H1 (cell line): Measurements from ENCODE around the gene YIPF2. TPM values are rescaled to one million over a fixed set of nuclear protein-coding genes. Genes with fewer than 3 reads are reported as not detected.

Source experiments
- CTCF ChIA-PET: fragments of 300-600 bp; sonication (Branson Sonifier 250); formaldehyde crosslinking; loops from one replicate; lab custom pipeline; 2021; ENCODE audit not compliant: partially characterized antibody; lab: Charles Lee
- POLR2A ChIA-PET: fragments of 300-600 bp; sonication (Branson Sonifier 250); formaldehyde crosslinking; loops from one replicate; lab custom pipeline; 2021; ENCODE audit warnings: inconsistent platforms; ENCODE audit not compliant: partially characterized antibody; lab: Charles Lee
- DNase-seq, 2 experiments: peaks; one replicate each; pipeline versions ENCODE4 v3.0.0 to v3.0.0-alpha.2; 2010 to 2022; ENCODE audit warnings: low spot score in 2 of 2, low read depth in 1 of 2, mixed read lengths in 1 of 2
- FAIRE-seq: peaks from 2 replicates; lab custom pipeline; 2011; peaks lifted over from hg19 to GRCh38; lab: Jason Lieb, UNC
- H2AFZ ChIP-seq: 2 replicates; pipeline ENCODE4 v1.8.1; 2012; ENCODE audit warnings: low read length, inconsistent platforms
- H2AK5ac ChIP-seq: 2 replicates; pipeline ENCODE4 v1.6.1; 2013; ENCODE audit warnings: low read depth, low read length
- H2BK120ac ChIP-seq: replicated peaks from 2 replicates; pipeline ENCODE3; 2013; ENCODE audit warnings: low read depth, low read length, inconsistent platforms
- H2BK12ac ChIP-seq: 2 replicates; pipeline ENCODE4 v1.6.1; 2013; ENCODE audit warnings: low read depth, low read length
- H2BK15ac ChIP-seq: 2 replicates; pipeline ENCODE4 v1.6.1; 2013; ENCODE audit warnings: low read length
- H2BK20ac ChIP-seq: 2 replicates; pipeline ENCODE4 v1.6.1; 2013; ENCODE audit warnings: low read length
- H2BK5ac ChIP-seq: 2 replicates; pipeline ENCODE4 v1.6.1; 2013; ENCODE audit warnings: low read depth, low read length
- H3K14ac ChIP-seq: 2 replicates; pipeline ENCODE4 v1.6.1; 2013; ENCODE audit warnings: inconsistent platforms; ENCODE audit not compliant: insufficient read length
- H3K18ac ChIP-seq: 2 replicates; pipeline ENCODE4 v1.6.1; 2013; ENCODE audit warnings: low read length; ENCODE audit errors: extremely low read depth
- H3K23ac ChIP-seq: 2 replicates; pipeline ENCODE4 v1.6.1; 2013; ENCODE audit warnings: inconsistent platforms; ENCODE audit not compliant: insufficient read length
- H3K23me2 ChIP-seq: 2 replicates; pipeline ENCODE4 v1.6.1; 2013; ENCODE audit warnings: low read depth, low read length
- H3K27ac ChIP-seq: 2 replicates; pipeline ENCODE4 v1.6.1; 2011; ENCODE audit warnings: low read depth, low read length, inconsistent platforms
- H3K27me3 ChIP-seq, 4 experiments: replicated peaks in 1 of 4; 1 replicate in 1 of 4; 2 replicates in 3 of 4; pipeline versions ENCODE4 v1.6.1 to v1.8.1; 2011 to 2013; ENCODE audit warnings: low read length in 3 of 4, mild to moderate bottlenecking in 3 of 4, inconsistent platforms in 2 of 4, mixed read lengths in 2 of 4, moderate library complexity in 1 of 4; ENCODE audit not compliant: control insufficient read depth in 3 of 4, insufficient read depth in 3 of 4; ENCODE audit errors: extremely low read depth in 1 of 4
- H3K36me3 ChIP-seq, 4 experiments: 2 replicates each; pipeline versions ENCODE4 v1.6.1 to v1.8.1; 2011 to 2013; ENCODE audit warnings: mild to moderate bottlenecking in 4 of 4, low read length in 3 of 4, moderate library complexity in 2 of 4, control low read depth in 1 of 4, inconsistent platforms in 1 of 4; ENCODE audit not compliant: insufficient read depth in 4 of 4, control insufficient read depth in 2 of 4
- H3K4ac ChIP-seq: replicated peaks from 2 replicates; pipeline ENCODE3; 2013; ENCODE audit warnings: low read length, low read depth, mixed read lengths, inconsistent platforms; ENCODE audit not compliant: insufficient read length
- H3K4me1 ChIP-seq, 4 experiments: replicated peaks in 1 of 4; 1 replicate in 1 of 4; 2 replicates in 3 of 4; pipeline versions ENCODE4 v1.6.1 to v1.8.1; 2011 to 2013; ENCODE audit warnings: low read length in 3 of 4, inconsistent platforms in 2 of 4, mixed read lengths in 1 of 4; ENCODE audit not compliant: insufficient read depth in 4 of 4, control insufficient read depth in 3 of 4
- H3K4me2 ChIP-seq, 2 experiments: 2 replicates each; pipeline versions ENCODE4 v1.6.1 to v1.8.1; 2011 to 2013; ENCODE audit warnings: low read depth in 2 of 2, low read length in 2 of 2, control low read depth in 1 of 2, inconsistent platforms in 1 of 2, mild to moderate bottlenecking in 1 of 2; ENCODE audit not compliant: insufficient read depth in 1 of 2
- H3K4me3 ChIP-seq, 4 experiments: fragments of 200-600, 300-600 bp in 1 of 4; sonication (generic), shearing (Covaris generic), sonication (Bioruptor Twin) in 1 of 4; 2 replicates each; pipeline versions ENCODE4 v1.5.1 to v1.8.1; 2011 to 2016; ENCODE audit warnings: low read length in 4 of 4, low read depth in 3 of 4, control low read depth in 2 of 4, inconsistent platforms in 2 of 4, mild to moderate bottlenecking in 2 of 4, mixed read lengths in 1 of 4, moderate library complexity in 1 of 4; ENCODE audit not compliant: insufficient read depth in 2 of 4; ENCODE audit errors: extremely low read depth in 1 of 4
- H3K56ac ChIP-seq: replicated peaks from 2 replicates; pipeline ENCODE3; 2013; ENCODE audit warnings: low read depth, mild to moderate bottlenecking, mixed read lengths, low read length, inconsistent platforms; ENCODE audit not compliant: insufficient read length
- H3K79me1 ChIP-seq: 2 replicates; pipeline ENCODE4 v1.6.1; 2013; ENCODE audit warnings: low read depth, low read length, control low read depth
- H3K79me2 ChIP-seq, 2 experiments: 2 replicates each; pipeline versions ENCODE4 v1.6.1 to v1.8.1; 2012 to 2013; ENCODE audit warnings: low read length in 2 of 2, mild to moderate bottlenecking in 2 of 2, inconsistent platforms in 1 of 2; ENCODE audit not compliant: insufficient read depth in 2 of 2, control insufficient read depth in 1 of 2
- H3K9ac ChIP-seq, 4 experiments: replicated peaks in 1 of 4; 1 replicate in 1 of 4; 2 replicates in 3 of 4; pipeline versions ENCODE4 v1.6.1 to v1.8.1; 2011 to 2013; ENCODE audit warnings: low read depth in 3 of 4, low read length in 3 of 4, control low read depth in 2 of 4, mild to moderate bottlenecking in 2 of 4, moderate library complexity in 2 of 4, inconsistent platforms in 1 of 4; ENCODE audit errors: extremely low read depth in 1 of 4
- H3K9me3 ChIP-seq, 2 experiments: 2 replicates each; pipeline versions ENCODE4 v1.6.1 to v1.8.1; 2012 to 2013; ENCODE audit warnings: mild to moderate bottlenecking in 2 of 2, moderate library complexity in 2 of 2, control low read depth in 1 of 2, inconsistent platforms in 1 of 2, low read depth in 1 of 2, low read length in 1 of 2, mixed read lengths in 1 of 2; ENCODE audit not compliant: insufficient read depth in 2 of 2
- H4K20me1 ChIP-seq, 2 experiments: replicated peaks in 1 of 2; 2 replicates each; pipeline versions ENCODE3 to v1.8.1; 2011 to 2013; ENCODE audit warnings: inconsistent platforms in 2 of 2, low read length in 2 of 2, mild to moderate bottlenecking in 1 of 2; ENCODE audit not compliant: insufficient read depth in 2 of 2, control insufficient read depth in 1 of 2
- H4K5ac ChIP-seq: 2 replicates; pipeline ENCODE4 v1.6.1; 2013; ENCODE audit warnings: low read length, low read depth, mixed read lengths, inconsistent platforms; ENCODE audit not compliant: insufficient read length
- H4K8ac ChIP-seq: 2 replicates; pipeline ENCODE4 v1.8.0; 2013; ENCODE audit warnings: mild to moderate bottlenecking, moderate library complexity, low read length, inconsistent platforms; ENCODE audit not compliant: insufficient read depth; ENCODE audit errors: extremely low read depth
- H4K91ac ChIP-seq: replicated peaks from 2 replicates; pipeline ENCODE3; 2013; ENCODE audit warnings: low read length, mixed read lengths, inconsistent platforms; ENCODE audit not compliant: insufficient read length
- ATF2 ChIP-seq: IDR thresholded peaks from 2 replicates; pipeline ENCODE4 v1.6.1; 2012; ENCODE audit warnings: low read length, inconsistent platforms
- ATF3 ChIP-seq: IDR thresholded peaks from 2 replicates; pipeline ENCODE4 v1.6.1; 2011; ENCODE audit warnings: low read depth, mild to moderate bottlenecking, low read length; ENCODE audit not compliant: insufficient read depth
- CEBPB ChIP-seq: IDR thresholded peaks from 2 replicates; pipeline ENCODE4 v1.6.1; 2012; ENCODE audit warnings: low read depth, low read length
- CHD2 ChIP-seq: IDR thresholded peaks from 2 replicates; pipeline ENCODE4 v1.6.1; 2012; ENCODE audit warnings: low read length, improper control_type of control experiment
- CREB1 ChIP-seq: IDR thresholded peaks from 2 replicates; pipeline ENCODE4 v1.6.1; 2012; ENCODE audit warnings: inconsistent platforms
- EGR1 ChIP-seq: IDR thresholded peaks from 2 replicates; pipeline ENCODE4 v1.6.1; 2011; ENCODE audit warnings: low read depth, low read length, borderline replicate concordance
- EP300 ChIP-seq, 2 experiments: IDR thresholded peaks; 1 replicate in 1 of 2; 2 replicates in 1 of 2; pipeline ENCODE4 v1.6.1; 2011 to 2012; ENCODE audit warnings: low read depth in 2 of 2, low read length in 2 of 2, mild to moderate bottlenecking in 2 of 2, borderline replicate concordance in 1 of 2, inconsistent platforms in 1 of 2, moderate library complexity in 1 of 2
- NANOG ChIP-seq: IDR thresholded peaks from 2 replicates; pipeline ENCODE4 v1.6.1; 2011; ENCODE audit warnings: low read length, low read depth, mild to moderate bottlenecking, inconsistent platforms; ENCODE audit not compliant: insufficient read depth, poor library complexity, severe bottlenecking
- POU5F1 ChIP-seq: IDR thresholded peaks from 2 replicates; pipeline ENCODE4 v1.6.1; 2011; ENCODE audit warnings: low read depth, mild to moderate bottlenecking, low read length, moderate library complexity
- SIRT6 ChIP-seq: IDR thresholded peaks from one replicate; pipeline ENCODE4 v1.7.1; 2012; ENCODE audit warnings: low read length, inconsistent platforms
- SIX5 ChIP-seq: IDR thresholded peaks from 2 replicates; pipeline ENCODE4 v1.6.1; 2011; ENCODE audit warnings: mild to moderate bottlenecking, low read depth, low read length
- WGBS, 2 experiments: shearing (Covaris generic) in 1 of 2; methylation state at CpG; one replicate each; pipeline versions ENCODE4 v1.1.6 to v1.1.7; 2013 to 2015; ENCODE audit warnings: low lambda C conversion rate in 2 of 2, mixed read lengths in 2 of 2, inconsistent platforms in 1 of 2, low coverage in 1 of 2, missing lambda C conversion rate in 1 of 2; ENCODE audit not compliant: insufficient replicate concordance in 2 of 2, insufficient coverage in 1 of 2, insufficient read length in 1 of 2; ENCODE audit errors: extremely low coverage in 1 of 2, missing lambda C conversion rate in 1 of 2; 5-methylcytosine and 5-hydroxymethylcytosine counted together
- polyA plus RNA-seq, 7 experiments: library from polyadenylated mRNA; depleted of rRNA in 3 of 7; stranded (reverse) in 5 of 7; unstranded in 2 of 7; fragments of >200 nt in 5 of 7; fragments of 200-250 nt in 2 of 7; gene quantifications; 1 replicate in 5 of 7; 2 replicates in 1 of 7; 4 replicates in 1 of 7; pipeline versions ENCODE4 v1.2.1 to v1.2.3, GENCODE V29; 2011 to 2013; ENCODE audit warnings: missing spikeins in 2 of 7, mixed read lengths in 2 of 7
- total RNA-seq: library from RNA; stranded (reverse); fragmentation: NEBNext Ultra II Directional; extraction: Animal tissue kit (Norgen Biotek cat#: 25700); gene quantifications from 2 replicates; pipeline ENCODE4 v1.2.1, GENCODE V29; 2021
- TF ChIP-seq, protein P1 (sequence below): IDR thresholded peaks from 2 replicates; pipeline ENCODE4 v1.6.1; 2012; ENCODE audit warnings: inconsistent platforms

The YIPF2 gene
- total and polyA plus RNA-seq, 2 of the 8 experiments (the other 6 are each of a cell fraction or from before 2014, with no cell fraction given), result 48.3 to 112 TPM

DNA sequence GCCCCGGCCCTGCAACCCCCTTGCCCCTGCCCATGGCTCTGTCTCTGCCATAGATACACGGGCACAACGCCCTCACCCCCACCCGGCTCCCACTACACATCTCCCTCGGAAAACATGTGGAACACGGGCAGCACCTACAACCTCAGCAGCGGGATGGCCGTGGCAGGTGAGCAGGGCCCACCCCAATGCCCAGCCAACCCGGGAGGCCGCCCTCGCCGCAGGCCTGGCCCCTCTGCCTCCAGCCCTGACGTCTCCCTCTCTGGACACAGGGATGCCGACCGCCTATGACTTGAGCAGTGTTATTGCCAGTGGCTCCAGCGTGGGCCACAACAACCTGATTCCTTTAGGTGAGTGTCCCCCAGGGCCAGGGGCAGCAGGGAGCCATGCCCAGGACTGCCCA lies 7.7 kb downstream of the YIPF2 start:
- no peak overlapping the region for H2BK5ac ChIP-seq
- peaks cover 5 to 51% (median 28%) of the 10 kb centered on the region in 4 experiments; a peak in 7 of 8 replicates for H3K36me3 ChIP-seq
- H3K27me3 ChIP-seq, result no peaks in the 10 kb centered on the region
- 94% methylated on average over 15 of the region's 16 CpGs; no CpG with 5 or more reads in 1 of the 2 experiments for WGBS, 2 experiments
- H3K4ac ChIP-seq, result no peak overlapping the region
- H3K4me3 ChIP-seq, result no peak overlapping the region
- peaks cover 3 to 12% of the 10 kb centered on the region in 2 experiments for H4K20me1 ChIP-seq
- H2AFZ ChIP-seq, result no peak overlapping the region
- no peak overlapping the region for H2BK12ac ChIP-seq
- ChIA-PET POLR2A (interaction anchor here (1.0 kb wide), 1 partner anchor 23 kb away, joined by 3 read pairs; no protein-coding TSS in a partner anchor), CTCF (interaction anchor here (1.0 kb wide), 2 partner anchors 32 to 34 kb away, joined by 3 read pairs; no protein-coding TSS in a partner anchor)
- no peak overlapping the region for H3K4me2 ChIP-seq
- H4K91ac ChIP-seq, result no peak overlapping the region
- FAIRE-seq (no peak), DNase-seq (no peak)
- no peak overlapping the region for H3K14ac ChIP-seq
- H3K23me2 ChIP-seq, result no peaks in the 10 kb centered on the region
- H2AK5ac ChIP-seq, result no peak overlapping the region
- no peak overlapping the region for H3K27ac ChIP-seq
- no peak overlapping the region for H3K23ac ChIP-seq
- H3K79me1 ChIP-seq, result no peaks in the 10 kb centered on the region; the same call in 1 of the 2 replicates
- no peak overlapping the region for H4K5ac ChIP-seq
- H3K56ac ChIP-seq, result no peak overlapping the region
- no peak overlapping the region for H4K8ac ChIP-seq
- H3K9ac ChIP-seq, result no peak overlapping the region
- no peaks in the 10 kb centered on the region for H3K79me2 ChIP-seq
- H2BK15ac ChIP-seq, result no peak overlapping the region
- no peak overlapping the region for H3K18ac ChIP-seq
- H3K9me3 ChIP-seq, result no peaks in the 10 kb centered on the region
- no peak overlapping the region for H2BK120ac ChIP-seq
- H2BK20ac ChIP-seq, result no peak overlapping the region
- H3K4me1 ChIP-seq, result no peaks in the 10 kb centered on the region
- TF ChIP-seq CEBPB, result no peak
- TF ChIP-seq ATF3, result no peak
- TF ChIP-seq, protein P1, sequence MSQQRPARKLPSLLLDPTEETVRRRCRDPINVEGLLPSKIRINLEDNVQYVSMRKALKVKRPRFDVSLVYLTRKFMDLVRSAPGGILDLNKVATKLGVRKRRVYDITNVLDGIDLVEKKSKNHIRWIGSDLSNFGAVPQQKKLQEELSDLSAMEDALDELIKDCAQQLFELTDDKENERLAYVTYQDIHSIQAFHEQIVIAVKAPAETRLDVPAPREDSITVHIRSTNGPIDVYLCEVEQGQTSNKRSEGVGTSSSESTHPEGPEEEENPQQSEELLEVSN, result no peak
- no peak for TF ChIP-seq EGR1
- no peak for TF ChIP-seq NANOG
- TF ChIP-seq SIRT6, result no peak
- no peak for TF ChIP-seq CREB1
- TF ChIP-seq POU5F1, result no peak
- no peak for TF ChIP-seq EP300 (IDR thresholded peaks at IDR 0.05; ENCODE audit: borderline replicate concordance in 1 of 2, low read depth in 2 of 2, low read length in 2 of 2)
- no peak for TF ChIP-seq SIX5
- TF ChIP-seq ATF2, result no peak
- TF ChIP-seq CHD2, result no peak
